ENCODE measurements around the gene TMEM132E. TPM values are rescaled to one million over a fixed set of nuclear protein-coding genes. Genes with fewer than 3 reads are reported as not detected.

Gene TMEM132E
- total RNA-seq, 3 donors from 2014 or later (not counting 1 experiment from before 2014, with no cell fraction given), result 0.05 to 0.08 TPM; not detected in 1

GRCh38 chr17:34647511-34647910 lies 68.1 kb downstream of the TMEM132E start:
- Histone ChIP-seq H3K27ac (ENCODE audit: low read length) (no peak overlapping the region), H3K27me3 (ENCODE audit: control insufficient read depth, insufficient read depth, low read length) (no peaks in the 10 kb centered on the region), H3K4me3 (ENCODE audit: low read length) (no peak overlapping the region), H3K9me3 (ENCODE audit: control insufficient read depth, insufficient read depth, low read length) (no peaks in the 10 kb centered on the region), H3K4me1 (ENCODE audit: control insufficient read depth, insufficient read depth, low read length) (no peaks in the 10 kb centered on the region), H3K36me3 (ENCODE audit: control insufficient read depth, insufficient read depth, low read length) (no peaks in the 10 kb centered on the region)
- H3K4me1 Mint-ChIP-seq, result no peaks in the 10 kb centered on the region
- no peak overlapping the region for H3K27ac Mint-ChIP-seq
- WGBS (ENCODE audit: insufficient coverage), result 97% methylated on average over 3 of the region's 3 CpGs
- DNase-seq (no peak), ATAC-seq (no peak)
- H3K9me3 Mint-ChIP-seq, result no peaks in the 10 kb centered on the region
- H3K36me3 Mint-ChIP-seq, result no peaks in the 10 kb centered on the region
- intact Hi-C loops (cut with micrococcal nuclease), result no loop called here
- peaks cover 19 to 21% of the 10 kb centered on the region in 2 donors for H3K27me3 Mint-ChIP-seq (ENCODE audit: low read depth in 2 of 2)
- no peak overlapping the region for H3K4me3 Mint-ChIP-seq
- TF ChIP-seq, protein P1, sequence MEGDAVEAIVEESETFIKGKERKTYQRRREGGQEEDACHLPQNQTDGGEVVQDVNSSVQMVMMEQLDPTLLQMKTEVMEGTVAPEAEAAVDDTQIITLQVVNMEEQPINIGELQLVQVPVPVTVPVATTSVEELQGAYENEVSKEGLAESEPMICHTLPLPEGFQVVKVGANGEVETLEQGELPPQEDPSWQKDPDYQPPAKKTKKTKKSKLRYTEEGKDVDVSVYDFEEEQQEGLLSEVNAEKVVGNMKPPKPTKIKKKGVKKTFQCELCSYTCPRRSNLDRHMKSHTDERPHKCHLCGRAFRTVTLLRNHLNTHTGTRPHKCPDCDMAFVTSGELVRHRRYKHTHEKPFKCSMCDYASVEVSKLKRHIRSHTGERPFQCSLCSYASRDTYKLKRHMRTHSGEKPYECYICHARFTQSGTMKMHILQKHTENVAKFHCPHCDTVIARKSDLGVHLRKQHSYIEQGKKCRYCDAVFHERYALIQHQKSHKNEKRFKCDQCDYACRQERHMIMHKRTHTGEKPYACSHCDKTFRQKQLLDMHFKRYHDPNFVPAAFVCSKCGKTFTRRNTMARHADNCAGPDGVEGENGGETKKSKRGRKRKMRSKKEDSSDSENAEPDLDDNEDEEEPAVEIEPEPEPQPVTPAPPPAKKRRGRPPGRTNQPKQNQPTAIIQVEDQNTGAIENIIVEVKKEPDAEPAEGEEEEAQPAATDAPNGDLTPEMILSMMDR (IDR thresholded peaks at IDR 0.05), result no peak

- intact Hi-C loops (cut with micrococcal nuclease), result no loop called here
These were observed 70.8 kb downstream of the TMEM132E start for GRCh38 chr17:34650051-34650750.

GRCh38 chr17:34651402-34651811 lies 72.0 kb downstream of the TMEM132E start:
- DNase-seq (no peak), ATAC-seq (no peak)
- no peak overlapping the region for H3K4me3 ChIP-seq (ENCODE audit: low read length)
- no peaks in the 10 kb centered on the region for H3K27me3 ChIP-seq (ENCODE audit: control insufficient read depth, insufficient read depth, low read length)
- H3K27ac ChIP-seq (ENCODE audit: low read length), result no peak overlapping the region
- Mint-ChIP-seq H3K36me3 (no peaks in the 10 kb centered on the region), H3K4me3 (no peak overlapping the region), H3K27me3 (ENCODE audit: low read depth in 2 of 2) (peaks cover 23 to 24% of the 10 kb centered on the region in 2 donors), H3K9me3 (no peaks in the 10 kb centered on the region), H3K4me1 (no peaks in the 10 kb centered on the region), H3K27ac (no peak overlapping the region)
- TF ChIP-seq, protein P1 (IDR thresholded peaks at IDR 0.05), result no peak
- 81% methylated on average over 13 of the region's 13 CpGs for WGBS (ENCODE audit: insufficient coverage)
- intact Hi-C loops (cut with micrococcal nuclease), result no loop called here
- H3K4me1 ChIP-seq (ENCODE audit: control insufficient read depth, insufficient read depth, low read length), result no peaks in the 10 kb centered on the region
- no peaks in the 10 kb centered on the region for H3K9me3 ChIP-seq (ENCODE audit: control insufficient read depth, insufficient read depth, low read length)
- H3K36me3 ChIP-seq (ENCODE audit: control insufficient read depth, insufficient read depth, low read length), result no peaks in the 10 kb centered on the region

More at GRCh38 chr17:34650051-34650750, 70.8 kb downstream of the TMEM132E start:
- ATAC-seq, result no peak
- H3K27me3 ChIP-seq (ENCODE audit: control insufficient read depth, insufficient read depth, low read length), result no peaks in the 10 kb centered on the region
- Mint-ChIP-seq H3K27ac (no peak overlapping the region), H3K36me3 (no peaks in the 10 kb centered on the region), H3K4me3 (no peak overlapping the region), H3K4me1 (no peaks in the 10 kb centered on the region), H3K9me3 (no peaks in the 10 kb centered on the region), H3K27me3 (ENCODE audit: low read depth in 2 of 2) (peaks cover 23 to 24% of the 10 kb centered on the region in 2 donors)
- no peaks in the 10 kb centered on the region for H3K9me3 ChIP-seq (ENCODE audit: control insufficient read depth, insufficient read depth, low read length)
- WGBS (ENCODE audit: insufficient coverage), result 73% methylated on average over 4 of the region's 5 CpGs
- H3K36me3 ChIP-seq (ENCODE audit: control insufficient read depth, insufficient read depth, low read length), result no peaks in the 10 kb centered on the region
- H3K4me1 ChIP-seq (ENCODE audit: control insufficient read depth, insufficient read depth, low read length), result no peaks in the 10 kb centered on the region
- no peak overlapping the region for H3K27ac ChIP-seq (ENCODE audit: low read length)
- DNase-seq, result no peak
- no peak overlapping the region for H3K4me3 ChIP-seq (ENCODE audit: low read length)
- TF ChIP-seq, protein P1 (IDR thresholded peaks at IDR 0.05), result no peak
